ENCODE data around the gene TBCD. TPM values are rescaled to one million over a fixed set of nuclear protein-coding genes. Genes with fewer than 3 reads are reported as not detected.

TBCD gene
- total and polyA plus RNA-seq, 12 donors, result 25.6 to 240 (median 66.2) TPM

- Histone ChIP-seq H3K36me3 (replicated peaks in 1 of 2) (peaks cover 0 to 15% of the 10 kb centered on the region in 2 donors), H3K4me3 (no peak overlapping the region), H3K4me1 (replicated peaks in 1 of 2) (no peaks in the 10 kb centered on the region), H3K9me3 (replicated peaks in 1 of 3) (no peaks in the 10 kb centered on the region), H3K27me3 (no peaks in the 10 kb centered on the region), H3K27ac (no peak overlapping the region)
- TF ChIP-seq POLR2A (IDR thresholded peaks at IDR 0.05), result no peak
- TF ChIP-seq CTCF (IDR thresholded peaks at IDR 0.05), result no peak
- intact Hi-C loops (cut with DNase I), result no loop called here
- no peak for DNase-seq
- WGBS, 4 donors, result 91 to 95% (median 93%) methylated on average over 11 to 15 of the region's 15 CpGs
These were observed 168.3 kb downstream of the TBCD start for GRCh38 chr17:82920150-82920549.

- DNase-seq, result no peak
- Histone ChIP-seq H3K9me3 (replicated peaks in 1 of 3) (no peaks in the 10 kb centered on the region), H3K4me1 (replicated peaks in 1 of 2) (no peaks in the 10 kb centered on the region), H3K27ac (no peak overlapping the region), H3K27me3 (no peaks in the 10 kb centered on the region), H3K36me3 (replicated peaks in 1 of 2) (peaks cover 0 to 18% of the 10 kb centered on the region in 2 donors), H3K4me3 (no peak overlapping the region)
- intact Hi-C loops (cut with DNase I), result no loop called here
- 90 to 95% (median 92%) methylated on average over 9 to 16 of the region's 16 CpGs for whole genome bisulfite sequencing, 4 donors
- TF ChIP-seq CTCF (IDR thresholded peaks at IDR 0.05) (no peak), POLR2A (IDR thresholded peaks at IDR 0.05) (no peak)
These were observed 168.8 kb downstream of the TBCD start for GRCh38 chr17:82920715-82921114.

- Histone ChIP-seq H3K27me3 (no peaks in the 10 kb centered on the region), H3K27ac (no peak overlapping the region), H3K4me1 (replicated peaks in 1 of 2) (no peaks in the 10 kb centered on the region), H3K36me3 (replicated peaks in 1 of 2) (peaks cover 0 to 16% of the 10 kb centered on the region in 2 donors), H3K9me3 (replicated peaks in 1 of 3) (no peaks in the 10 kb centered on the region), H3K4me3 (no peak overlapping the region)
- DNase-seq, result no peak
- intact Hi-C loops (cut with DNase I), result no loop called here
- WGBS, 4 donors, result 95 to 98% (median 96%) methylated on average over 13 of the region's 13 CpGs
- TF ChIP-seq POLR2A (IDR thresholded peaks at IDR 0.05) (no peak), CTCF (IDR thresholded peaks at IDR 0.05) (no peak)
These were observed 169.6 kb downstream of the TBCD start for GRCh38 chr17:82921426-82921825.

- Histone ChIP-seq H3K36me3 (replicated peaks in 1 of 2) (peaks cover 0 to 28% of the 10 kb centered on the region in 2 donors), H3K27me3 (no peaks in the 10 kb centered on the region), H3K9me3 (replicated peaks in 1 of 3) (no peaks in the 10 kb centered on the region), H3K4me3 (no peak overlapping the region), H3K27ac (no peak overlapping the region), H3K4me1 (replicated peaks in 1 of 2) (no peaks in the 10 kb centered on the region)
- WGBS, 4 donors, result 84 to 92% (median 91%) methylated on average over 15 to 19 of the region's 19 CpGs
- no peak for DNase-seq
- TF ChIP-seq POLR2A (IDR thresholded peaks at IDR 0.05), result no peak
- no peak for TF ChIP-seq CTCF (IDR thresholded peaks at IDR 0.05)
- intact Hi-C loops (cut with DNase I), result no loop called here
These were observed 170.8 kb downstream of the TBCD start for GRCh38 chr17:82922646-82923045.
